Astrocyte (in vitro differentiated cells and primary cell): ENCODE measurements around the gene ANKRD13C. TPM values are rescaled to one million over a fixed set of nuclear protein-coding genes. Genes with fewer than 3 reads are reported as not detected.

Experiments used
- DNase-seq: peaks from one replicate; pipeline ENCODE4 v3.0.0-alpha.2; 2010; ENCODE audit warnings: low read depth
- FAIRE-seq: peaks from 2 replicates; lab custom pipeline; 2011; peaks lifted over from hg19 to GRCh38; lab: Jason Lieb, UNC
- H2AFZ ChIP-seq: 2 replicates; pipeline ENCODE4 v1.6.0; 2012; ENCODE audit warnings: low read depth, low read length, inconsistent platforms
- H3K27ac ChIP-seq: 2 replicates; pipeline ENCODE4 v1.5.1; 2011; ENCODE audit warnings: low read depth, low read length, inconsistent platforms
- H3K27me3 ChIP-seq: 2 replicates; pipeline ENCODE4 v1.6.0; 2011; ENCODE audit warnings: low read length, inconsistent platforms; ENCODE audit not compliant: insufficient read depth
- H3K36me3 ChIP-seq: 2 replicates; pipeline ENCODE4 v1.5.1; 2011; ENCODE audit warnings: low read length, inconsistent platforms; ENCODE audit not compliant: insufficient read depth
- H3K4me1 ChIP-seq: 2 replicates; pipeline ENCODE4 v1.5.1; 2011; ENCODE audit warnings: low read length, inconsistent platforms; ENCODE audit not compliant: insufficient read depth
- H3K4me2 ChIP-seq: 2 replicates; pipeline ENCODE4 v1.6.0; 2012; ENCODE audit warnings: low read length, inconsistent platforms
- H3K4me3 ChIP-seq: 2 replicates; pipeline ENCODE4 v1.5.1; 2011; ENCODE audit warnings: low read depth, mild to moderate bottlenecking, low read length, inconsistent platforms; ENCODE audit not compliant: insufficient read depth
- H3K79me2 ChIP-seq: 2 replicates; pipeline ENCODE4 v1.6.0; 2012; ENCODE audit warnings: mild to moderate bottlenecking, low read length, inconsistent platforms; ENCODE audit not compliant: insufficient read depth
- H3K9ac ChIP-seq: 2 replicates; pipeline ENCODE4 v1.6.0; 2012; ENCODE audit warnings: mild to moderate bottlenecking, low read length, inconsistent platforms
- H3K9me3 ChIP-seq: 2 replicates; pipeline ENCODE4 v1.5.1; 2012; ENCODE audit warnings: low read depth, mild to moderate bottlenecking, low read length, inconsistent platforms; ENCODE audit not compliant: insufficient read depth
- H4K20me1 ChIP-seq: 2 replicates; pipeline ENCODE4 v1.6.0; 2012; ENCODE audit warnings: low read length, inconsistent platforms; ENCODE audit not compliant: insufficient read depth
- H3K27ac Mint-ChIP-seq: one replicate; pipeline ENCODE4 v1.8.0; 2021; ENCODE audit warnings: mild to moderate bottlenecking, mixed read lengths; ENCODE audit not compliant: unreplicated experiment
- H3K27me3 Mint-ChIP-seq: one replicate; pipeline ENCODE4 v1.8.0; 2021; ENCODE audit warnings: low read depth, mixed read lengths; ENCODE audit not compliant: unreplicated experiment
- H3K36me3 Mint-ChIP-seq: one replicate; pipeline ENCODE4 v1.8.0; 2021; ENCODE audit warnings: low read depth, mixed read lengths; ENCODE audit not compliant: unreplicated experiment
- H3K4me1 Mint-ChIP-seq: one replicate; pipeline ENCODE4 v1.8.0; 2021; ENCODE audit warnings: low read depth, mixed read lengths; ENCODE audit not compliant: unreplicated experiment
- H3K4me3 Mint-ChIP-seq: one replicate; pipeline ENCODE4 v1.8.0; 2021; ENCODE audit warnings: mild to moderate bottlenecking, moderate library complexity, mixed read lengths; ENCODE audit not compliant: unreplicated experiment
- H3K9me3 Mint-ChIP-seq: one replicate; pipeline ENCODE4 v1.8.0; 2021; ENCODE audit warnings: mild to moderate bottlenecking, mixed read lengths; ENCODE audit not compliant: unreplicated experiment
- CTCF ChIP-seq: IDR thresholded peaks from 2 replicates; pipeline ENCODE4 v1.5.1; 2011; ENCODE audit warnings: low read depth, mild to moderate bottlenecking, inconsistent platforms, low read length, moderate library complexity; ENCODE audit not compliant: insufficient read depth
- EZH2 ChIP-seq: IDR thresholded peaks from 2 replicates; pipeline ENCODE4 v1.6.1; 2012; ENCODE audit warnings: mild to moderate bottlenecking, low read length, inconsistent platforms; ENCODE audit not compliant: insufficient read depth
- total RNA-seq: library from RNA; stranded (reverse); gene quantifications from 2 replicates; pipeline ENCODE4 v1.2.1, GENCODE V29; 2021

ANKRD13C gene
- total RNA-seq, 1 donor from 2014 or later = 22.0 TPM

GRCh38 chr1:70331962-70332361 lies 22.6 kb downstream of the ANKRD13C start:
- no peak overlapping the region for H3K4me3 Mint-ChIP-seq
- Histone ChIP-seq H3K27ac (no peak overlapping the region), H3K36me3 (no peaks in the 10 kb centered on the region), H2AFZ (no peak overlapping the region), H3K9ac (no peak overlapping the region), H3K4me1 (no peaks in the 10 kb centered on the region), H3K9me3 (no peaks in the 10 kb centered on the region), H3K4me3 (no peak overlapping the region), H3K79me2 (peaks cover 64% of the 10 kb centered on the region), H3K4me2 (no peak overlapping the region), H3K27me3 (no peaks in the 10 kb centered on the region), H4K20me1 (peaks cover 55% of the 10 kb centered on the region)
- DNase-seq (peak; percentile 74), FAIRE-seq (no peak)
- no peaks in the 10 kb centered on the region for H3K9me3 Mint-ChIP-seq
- peaks cover 2% of the 10 kb centered on the region for H3K36me3 Mint-ChIP-seq
- peaks cover 14% of the 10 kb centered on the region for H3K4me1 Mint-ChIP-seq
- H3K27me3 Mint-ChIP-seq = no peaks in the 10 kb centered on the region
- TF ChIP-seq CTCF = no peak
- no peak for TF ChIP-seq EZH2
- H3K27ac Mint-ChIP-seq = no peak overlapping the region

DNA sequence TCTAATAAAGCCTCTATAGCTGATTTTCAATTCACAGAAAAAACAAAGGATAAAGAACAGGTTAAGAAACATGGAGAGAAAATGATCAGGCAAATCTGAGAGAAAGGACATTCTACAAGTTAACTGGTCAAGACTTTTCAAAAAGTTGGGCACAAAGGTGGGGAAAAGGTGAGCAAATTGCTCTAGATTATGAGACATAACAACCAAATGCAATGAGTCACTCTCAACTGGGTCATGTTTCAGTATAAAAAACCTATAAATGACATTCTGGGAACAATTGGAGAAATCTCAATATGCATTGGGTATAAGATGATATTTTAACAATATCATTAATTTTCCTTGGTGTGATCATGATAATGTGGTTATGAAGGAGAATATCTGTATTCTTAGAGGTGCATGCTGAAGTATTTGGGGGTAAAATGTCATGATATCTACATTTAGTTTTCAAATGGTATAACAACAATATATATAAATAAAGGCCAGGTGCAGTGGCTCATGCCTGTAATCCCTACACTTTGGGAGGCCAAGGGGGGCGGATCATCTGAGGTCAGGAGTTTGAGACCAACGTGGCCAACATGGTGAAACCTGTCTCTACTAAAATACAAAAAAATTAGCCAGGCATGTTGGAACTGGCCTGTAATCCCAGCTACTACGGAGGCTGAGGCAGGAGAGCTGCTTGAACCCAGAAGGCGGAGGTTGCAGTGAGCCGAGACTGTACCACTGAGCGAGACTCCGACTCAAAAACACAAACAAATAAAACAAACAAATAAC lies 27.0 kb downstream of the ANKRD13C start:
- H3K4me3 Mint-ChIP-seq = no peak overlapping the region
- Histone ChIP-seq H3K9ac (no peak overlapping the region), H2AFZ (no peak overlapping the region), H3K36me3 (no peaks in the 10 kb centered on the region), H3K79me2 (peaks cover 72% of the 10 kb centered on the region), H3K4me2 (peak overlapping the region; percentile 3), H3K4me3 (no peak overlapping the region), H3K27ac (no peak overlapping the region), H3K27me3 (no peaks in the 10 kb centered on the region), H3K9me3 (no peaks in the 10 kb centered on the region), H4K20me1 (peaks cover 50% of the 10 kb centered on the region), H3K4me1 (no peaks in the 10 kb centered on the region)
- H3K27me3 Mint-ChIP-seq = no peaks in the 10 kb centered on the region
- peaks cover 10% of the 10 kb centered on the region for H3K4me1 Mint-ChIP-seq
- FAIRE-seq = no peak
- H3K27ac Mint-ChIP-seq = no peak overlapping the region
- TF ChIP-seq CTCF (no peak), EZH2 (no peak)
- no peaks in the 10 kb centered on the region for H3K9me3 Mint-ChIP-seq
- peak; percentile 16 for DNase-seq
- peaks cover 2% of the 10 kb centered on the region for H3K36me3 Mint-ChIP-seq

GRCh38 chr1:70324683-70325082 lies 29.8 kb downstream of the ANKRD13C start:
- peaks cover 64% of the 10 kb centered on the region for H3K79me2 ChIP-seq
- Mint-ChIP-seq H3K4me1 (peaks cover 10% of the 10 kb centered on the region), H3K27me3 (no peaks in the 10 kb centered on the region), H3K4me3 (no peak overlapping the region), H3K9me3 (no peaks in the 10 kb centered on the region), H3K27ac (no peak overlapping the region), H3K36me3 (peaks cover 2% of the 10 kb centered on the region)
- H3K36me3 ChIP-seq = no peaks in the 10 kb centered on the region
- no peak overlapping the region for H2AFZ ChIP-seq
- H3K27ac ChIP-seq = no peak overlapping the region
- no peaks in the 10 kb centered on the region for H3K9me3 ChIP-seq
- no peak overlapping the region for H3K9ac ChIP-seq
- no peak for TF ChIP-seq CTCF
- TF ChIP-seq EZH2 = no peak
- FAIRE-seq (no peak), DNase-seq (no peak)
- H4K20me1 ChIP-seq = peaks cover 28% of the 10 kb centered on the region
- no peaks in the 10 kb centered on the region for H3K27me3 ChIP-seq
- H3K4me1 ChIP-seq = peaks cover 8% of the 10 kb centered on the region
- no peak overlapping the region for H3K4me2 ChIP-seq
- H3K4me3 ChIP-seq = no peak overlapping the region
